ENCODE data around the gene SLC39A9.

- no peak for TF ChIP-seq CTCF (conservative IDR thresholded peaks at IDR 0.05; ENCODE audit: low read depth, low read length)
- TF ChIP-seq EZH2 (IDR thresholded peaks at IDR 0.05; ENCODE audit: low read length, unreplicated experiment) = no peak
- TF ChIP-seq EZH2phosphoT487 (IDR thresholded peaks at IDR 0.05; ENCODE audit: borderline replicate concordance, low read length) = no peak
Measured at GRCh38 chr14:69372146-69372545, 26.3 kb upstream of the SLC39A9 start.
